Stimulated activated CD4-positive, alpha-beta T cell treated with anti-CD3 and anti-CD28 coated beads, Interleukin-12 subunit alpha, Interleukin-12 subunit beta, amount 100 ng/mL, for 4 hours (primary cell): ENCODE data around the gene UACA.
"Not testable (repeated sequence)": the region's sequence is repeated elsewhere in the genome, so short reads cannot be mapped to it uniquely, and the experiment has no call there.

ENCODE experiments used
- DNase-seq: peaks from one replicate; pipeline ENCODE4 v3.0.0-alpha.2; 2020

The UACA gene, protein sequence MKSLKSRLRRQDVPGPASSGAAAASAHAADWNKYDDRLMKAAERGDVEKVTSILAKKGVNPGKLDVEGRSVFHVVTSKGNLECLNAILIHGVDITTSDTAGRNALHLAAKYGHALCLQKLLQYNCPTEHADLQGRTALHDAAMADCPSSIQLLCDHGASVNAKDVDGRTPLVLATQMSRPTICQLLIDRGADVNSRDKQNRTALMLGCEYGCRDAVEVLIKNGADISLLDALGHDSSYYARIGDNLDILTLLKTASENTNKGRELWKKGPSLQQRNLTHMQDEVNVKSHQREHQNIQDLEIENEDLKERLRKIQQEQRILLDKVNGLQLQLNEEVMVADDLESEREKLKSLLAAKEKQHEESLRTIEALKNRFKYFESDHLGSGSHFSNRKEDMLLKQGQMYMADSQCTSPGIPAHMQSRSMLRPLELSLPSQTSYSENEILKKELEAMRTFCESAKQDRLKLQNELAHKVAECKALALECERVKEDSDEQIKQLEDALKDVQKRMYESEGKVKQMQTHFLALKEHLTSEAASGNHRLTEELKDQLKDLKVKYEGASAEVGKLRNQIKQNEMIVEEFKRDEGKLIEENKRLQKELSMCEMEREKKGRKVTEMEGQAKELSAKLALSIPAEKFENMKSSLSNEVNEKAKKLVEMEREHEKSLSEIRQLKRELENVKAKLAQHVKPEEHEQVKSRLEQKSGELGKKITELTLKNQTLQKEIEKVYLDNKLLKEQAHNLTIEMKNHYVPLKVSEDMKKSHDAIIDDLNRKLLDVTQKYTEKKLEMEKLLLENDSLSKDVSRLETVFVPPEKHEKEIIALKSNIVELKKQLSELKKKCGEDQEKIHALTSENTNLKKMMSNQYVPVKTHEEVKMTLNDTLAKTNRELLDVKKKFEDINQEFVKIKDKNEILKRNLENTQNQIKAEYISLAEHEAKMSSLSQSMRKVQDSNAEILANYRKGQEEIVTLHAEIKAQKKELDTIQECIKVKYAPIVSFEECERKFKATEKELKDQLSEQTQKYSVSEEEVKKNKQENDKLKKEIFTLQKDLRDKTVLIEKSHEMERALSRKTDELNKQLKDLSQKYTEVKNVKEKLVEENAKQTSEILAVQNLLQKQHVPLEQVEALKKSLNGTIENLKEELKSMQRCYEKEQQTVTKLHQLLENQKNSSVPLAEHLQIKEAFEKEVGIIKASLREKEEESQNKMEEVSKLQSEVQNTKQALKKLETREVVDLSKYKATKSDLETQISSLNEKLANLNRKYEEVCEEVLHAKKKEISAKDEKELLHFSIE (N-terminal part only)

DNA sequence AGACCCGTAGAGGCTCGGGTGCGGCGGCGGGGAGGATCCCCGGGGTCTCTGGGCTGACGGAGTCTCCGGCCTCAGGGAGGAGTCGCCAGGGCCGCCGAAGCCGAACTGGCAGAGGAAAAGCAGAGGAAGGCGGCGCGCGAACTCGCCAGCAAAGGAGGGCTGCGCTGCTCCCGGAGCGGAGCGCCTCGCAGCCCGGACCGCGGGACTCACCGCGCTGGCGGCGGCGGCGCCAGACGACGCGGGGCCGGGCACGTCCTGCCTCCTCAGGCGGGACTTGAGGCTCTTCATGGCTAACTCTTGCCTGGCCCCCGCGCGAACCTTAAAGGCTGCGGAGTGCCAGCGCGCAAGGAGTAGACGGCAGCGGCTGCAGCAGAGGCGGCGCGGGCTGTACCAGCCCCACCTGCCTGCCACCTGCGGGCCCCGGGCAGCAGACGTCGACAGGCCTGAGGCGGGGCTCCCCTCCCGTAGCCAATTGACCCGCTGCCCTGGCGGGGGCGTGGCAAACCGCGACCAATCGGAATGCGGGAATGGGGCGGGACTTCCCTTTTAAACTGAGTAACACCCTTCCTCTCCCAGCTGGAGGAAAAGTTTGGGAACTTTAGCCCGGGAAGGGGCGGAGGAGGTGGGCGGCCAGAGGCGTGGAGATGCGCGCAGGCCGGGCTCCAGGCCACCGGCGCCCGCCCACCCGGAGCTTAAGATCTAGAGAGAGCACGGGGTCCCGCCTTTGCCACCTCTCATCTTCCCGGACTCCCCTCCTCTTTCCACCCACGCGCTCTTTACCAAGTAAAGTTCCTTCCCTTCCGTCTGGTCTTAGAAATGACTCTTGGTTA, at the start of gene UACA:
UACA (minus strand) TSS at position 439 of the 830 bp plus-strand sequence; CDS start at position 288, 151 bp downstream.
- peak; percentile 74 for DNase-seq

GRCh38 chr15:70812827-70813364, 49.5 kb upstream of the UACA start:
- no peak for DNase-seq

DNA sequence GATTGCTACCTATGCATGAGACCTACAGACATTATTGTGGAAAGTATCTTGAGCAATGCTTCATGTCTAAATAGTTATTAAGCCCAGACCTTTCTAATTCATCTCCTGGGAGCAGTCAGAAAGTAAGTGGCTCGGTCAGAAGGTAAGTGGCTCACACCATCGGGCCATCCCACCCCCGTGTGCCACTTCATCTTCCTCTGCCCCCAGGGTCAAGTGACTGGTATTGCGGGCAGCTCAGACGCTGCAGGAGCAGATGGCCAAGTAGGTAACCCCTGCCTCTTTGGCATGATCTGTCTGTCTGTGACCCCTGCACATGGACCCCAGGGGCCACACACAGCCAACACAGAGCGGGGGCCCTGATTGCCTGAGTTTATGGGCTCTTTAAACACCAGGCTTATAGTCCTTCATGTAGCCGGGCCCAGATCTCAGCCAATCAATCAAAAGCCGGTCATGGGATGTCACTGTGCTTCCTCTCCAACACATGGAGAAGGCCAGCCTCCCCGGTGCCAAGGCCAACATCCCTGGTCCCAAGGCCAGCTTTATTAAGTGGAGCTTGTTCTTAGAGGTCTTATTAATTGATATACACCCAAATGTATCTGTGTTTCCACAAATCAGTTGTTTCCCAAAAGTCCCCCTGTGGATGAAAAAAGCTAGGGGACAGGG, 47.7 kb upstream of the UACA start:
- DNase-seq: no peak

- no peak for DNase-seq
Measured at GRCh38 chr15:70806992-70807712, 43.8 kb upstream of the UACA start.

- DNase-seq: not testable (repeated sequence)
Measured at GRCh38 chr15:70804388-70804787, 41.0 kb upstream of the UACA start.

DNA sequence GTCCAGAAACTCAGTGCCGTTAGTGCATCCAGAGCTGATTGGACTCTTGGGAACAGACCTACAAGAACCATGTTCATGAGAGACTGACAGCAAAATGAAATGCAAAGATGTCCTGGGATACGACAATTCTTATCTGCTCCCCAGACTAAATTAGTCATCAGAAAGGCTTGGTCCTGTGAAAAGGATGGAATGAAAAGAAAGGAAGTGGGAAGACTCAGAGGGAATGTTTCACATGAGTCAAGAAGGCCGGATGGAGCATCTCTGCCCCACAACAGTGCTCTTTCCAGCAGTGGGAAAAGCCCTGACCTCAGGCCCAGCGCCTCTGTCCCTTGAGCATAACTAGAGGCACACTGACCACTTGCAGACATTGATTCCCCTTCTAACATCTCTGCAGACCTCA, 39.3 kb upstream of the UACA start:
- no peak for DNase-seq

DNA sequence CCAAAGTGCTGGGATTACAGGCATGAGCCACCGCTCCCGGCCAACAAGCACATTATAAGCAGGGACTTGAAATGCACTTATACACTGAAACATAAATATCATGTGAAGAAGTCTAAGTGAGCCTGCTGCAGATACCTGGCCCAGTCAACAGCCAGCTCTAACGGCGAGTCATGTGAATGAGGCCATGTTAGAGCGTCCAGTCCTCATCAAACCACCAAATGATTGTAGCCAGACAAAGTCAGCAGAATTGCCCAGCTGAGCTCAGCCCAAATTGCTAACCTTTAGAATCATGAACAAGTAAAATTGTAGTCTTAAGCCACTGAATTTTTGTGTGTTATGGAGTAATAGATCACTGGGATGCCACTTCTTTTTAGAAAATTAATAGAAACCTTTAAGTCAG, 37.8 kb upstream of the UACA start:
- no peak for DNase-seq

DNA sequence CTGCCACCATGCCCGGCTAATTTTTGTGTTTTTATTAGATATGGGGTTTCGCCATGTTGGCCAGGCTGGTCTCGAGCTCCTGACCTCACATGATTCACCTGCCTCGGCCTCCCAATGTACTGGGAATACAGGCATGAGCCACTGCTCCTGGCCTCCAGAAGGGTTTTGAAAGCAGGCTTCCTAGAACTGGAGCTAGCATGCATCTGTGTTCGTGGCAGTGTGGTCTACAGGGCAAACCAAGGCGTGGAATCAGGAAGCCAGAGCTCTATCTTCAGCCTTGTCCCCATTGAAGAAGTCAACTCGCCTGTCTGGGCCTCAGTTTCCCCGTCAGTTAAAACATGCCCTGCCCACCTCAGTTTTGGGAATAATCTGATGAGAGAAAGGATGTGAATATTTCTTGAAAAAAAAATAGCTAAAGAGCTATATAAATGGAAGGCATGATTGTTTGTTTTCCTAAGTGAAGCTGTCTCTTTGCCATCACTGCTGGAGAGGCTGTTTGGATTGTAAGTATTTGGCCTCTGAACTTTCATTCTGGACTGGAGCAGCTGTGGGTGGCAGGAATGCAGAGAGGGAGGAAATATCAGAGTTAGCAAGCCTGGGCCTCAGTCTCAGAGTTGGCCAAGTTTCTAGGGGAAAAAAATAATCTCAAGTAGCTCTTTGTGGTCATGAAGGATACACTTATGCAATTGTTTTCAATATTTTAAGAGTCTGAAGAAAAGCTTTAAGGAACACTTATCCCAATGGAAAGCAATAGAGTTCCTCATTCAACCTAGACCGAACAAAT, 36.5 kb upstream of the UACA start:
- no peak for DNase-seq

- no peak for DNase-seq
Measured at GRCh38 chr15:70797464-70797863, 34.1 kb upstream of the UACA start.

DNA sequence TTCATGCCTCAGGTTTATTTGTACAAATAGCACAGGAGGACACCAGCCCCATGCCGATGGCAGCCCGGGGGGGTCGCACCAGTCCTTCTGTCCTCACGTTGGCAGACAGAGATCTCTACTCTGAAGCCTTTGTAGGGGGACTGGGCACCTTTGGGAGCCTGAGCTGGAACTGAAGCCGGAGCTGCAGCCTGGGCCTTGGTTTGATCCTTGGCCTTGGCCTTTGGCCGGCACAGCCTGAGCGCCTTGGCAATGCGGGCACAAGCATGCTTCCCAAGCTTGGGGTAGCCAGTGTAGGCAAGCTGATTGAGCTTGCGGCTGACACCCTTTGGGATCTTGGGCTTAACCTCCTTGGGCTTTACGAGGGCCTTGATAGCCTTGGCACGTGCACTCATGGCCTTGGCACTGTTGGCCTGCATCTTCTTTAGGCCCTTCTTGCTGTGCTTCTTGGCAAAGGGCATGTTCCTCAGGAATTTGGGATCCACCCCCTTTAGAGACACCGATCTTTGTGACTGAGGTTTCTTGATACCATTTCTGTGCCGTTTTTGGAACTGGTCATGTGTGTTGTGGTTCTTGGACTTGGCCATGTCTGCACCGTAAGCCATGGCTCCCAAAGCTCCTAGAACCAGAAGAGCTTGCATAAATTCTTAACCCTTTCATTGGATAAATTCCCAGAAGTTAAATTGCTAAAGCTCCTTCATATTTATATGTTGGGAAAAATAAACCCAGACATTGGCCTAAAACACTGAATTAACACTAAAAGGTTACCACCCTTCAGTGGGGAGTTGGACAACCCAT, 33.4 kb upstream of the UACA start:
- DNase-seq: no peak

DNA sequence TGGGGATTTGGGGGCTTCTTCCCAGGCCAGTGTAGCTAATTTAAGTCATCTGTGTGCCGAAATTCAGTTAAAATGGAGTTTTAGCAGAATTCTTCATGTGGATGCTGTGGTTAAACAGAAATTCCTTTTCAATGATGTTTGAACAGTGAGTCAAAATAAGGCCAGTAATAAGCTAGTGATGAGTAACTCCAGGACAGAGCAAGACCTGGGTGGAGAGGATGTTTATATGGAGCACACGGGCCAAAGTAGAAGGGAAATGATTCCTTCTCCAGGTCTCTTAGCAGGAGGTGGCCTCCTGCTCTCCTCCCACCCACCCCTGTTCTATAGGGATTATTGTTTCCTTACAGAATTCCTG, 31.9 kb upstream of the UACA start:
- no peak for DNase-seq

DNA sequence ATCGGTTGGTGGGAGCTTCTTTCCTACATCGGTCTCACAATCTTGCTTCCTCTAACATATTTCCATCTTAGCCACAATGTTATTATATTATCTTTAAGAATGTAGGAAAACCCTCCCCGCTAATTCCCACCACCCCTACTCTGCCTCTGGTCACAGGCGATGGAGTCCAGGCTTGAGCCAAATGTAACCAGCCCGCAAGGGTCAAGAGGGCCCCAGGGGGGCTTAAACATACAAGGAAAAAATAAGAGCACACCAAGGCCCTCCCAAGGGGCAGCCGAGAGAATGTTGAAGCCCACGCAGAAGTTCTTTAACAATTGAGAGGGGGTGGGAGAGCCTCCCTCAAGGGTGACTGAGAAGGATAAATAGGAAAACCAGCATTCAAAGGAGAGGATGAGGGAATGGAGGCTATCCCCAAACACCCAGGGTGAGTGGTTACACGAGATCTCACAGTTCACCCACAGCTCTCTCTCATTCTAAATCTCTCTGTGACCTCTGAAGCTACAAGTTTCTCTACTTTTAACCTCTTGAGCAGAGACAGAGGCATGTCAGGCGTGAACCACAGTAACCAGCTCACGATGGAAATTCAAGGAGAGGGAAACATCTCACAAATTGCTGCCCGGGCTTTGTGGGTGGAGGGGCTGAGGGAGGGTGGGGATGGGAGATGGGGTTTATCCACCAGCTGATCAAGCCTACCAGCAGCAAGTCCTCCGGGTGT, 31.4 kb upstream of the UACA start:
- DNase-seq: no peak

GRCh38 chr15:70793694-70794093, 30.3 kb upstream of the UACA start:
- DNase-seq: no peak

DNA sequence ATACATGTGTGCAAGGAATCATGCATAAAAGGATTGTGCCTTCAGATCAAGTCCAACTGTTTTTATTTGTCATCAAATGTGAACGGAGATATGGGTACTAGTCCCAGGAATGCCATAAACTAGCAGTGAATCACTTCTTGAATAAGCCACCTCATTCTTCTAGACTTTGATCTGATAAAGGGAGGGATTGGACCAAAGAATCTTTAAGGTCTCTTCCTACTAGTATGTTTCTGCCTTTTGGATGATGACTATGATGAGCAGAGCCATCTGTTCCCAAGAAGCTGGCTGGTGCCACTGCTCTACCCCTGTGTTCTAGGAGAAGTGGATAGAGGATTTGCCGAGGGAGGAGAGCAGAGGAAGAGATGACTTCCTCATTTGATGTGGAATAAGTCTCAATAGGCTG, 28.8 kb upstream of the UACA start:
- no peak for DNase-seq

GRCh38 chr15:70791259-70791658, 27.9 kb upstream of the UACA start:
- no peak for DNase-seq

DNA sequence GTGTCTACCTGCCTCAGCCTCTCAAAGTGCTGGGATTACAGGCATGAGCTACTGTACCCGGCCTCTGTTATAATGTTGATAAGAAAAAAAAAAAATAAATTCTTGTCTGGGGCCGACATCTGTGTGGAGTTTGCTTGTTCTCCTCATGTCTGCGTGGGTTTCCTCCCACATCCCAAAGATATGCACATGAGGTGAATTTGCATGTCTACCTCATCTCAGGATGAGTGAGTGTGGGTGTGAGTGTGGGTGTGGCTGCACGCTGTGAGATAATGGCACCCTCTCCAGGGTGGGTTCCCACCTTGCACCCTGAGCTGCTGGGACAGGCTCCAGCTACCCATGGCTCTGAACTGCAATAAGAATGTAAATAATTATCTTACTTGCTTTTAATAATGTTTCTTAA, 25.9 kb upstream of the UACA start:
- DNase-seq: no peak

GRCh38 chr15:70788114-70789049, 25.0 kb upstream of the UACA start:
- no peak for DNase-seq
